HCT116 (cell line): ENCODE results near the gene HSP90AB1. TPM values are rescaled to one million over a fixed set of nuclear protein-coding genes. Genes with fewer than 3 reads are reported as not detected.
A peak's percentile ranks its signal among the peaks of the same experiment; 100 is the strongest.

Experiments
- ATAC-seq: fragments of 200-7000 bp; cut with Tn5 transposase; 2 replicates; pipeline ENCODE4 v1.9.1; 2020; ENCODE audit warnings: mild to moderate bottlenecking, moderate library complexity
- BruUV-seq: library from RNA; stranded (reverse); fragments of 400-500 nt; replicated peaks from 2 replicates; lab custom pipeline; 2021; lab: Mats Ljungman, UMichigan
- CTCF ChIA-PET: fragments of 300-600 bp; sonication (Branson Sonifier 250); formaldehyde crosslinking; loops from one replicate; lab custom pipeline; 2021; ENCODE audit warnings: antibody characterized with exemption; lab: Charles Lee
- POLR2A ChIA-PET: fragments of 300-600, 350-600 bp; sonication (Branson Sonifier 250); formaldehyde crosslinking; loops from one replicate; lab custom pipeline; 2021; ENCODE audit warnings: antibody characterized with exemption; lab: Charles Lee
- RAD21 ChIA-PET, 2 experiments: fragments of 300-600 bp; sonication (Branson Sonifier 250); formaldehyde crosslinking; loops; one replicate each; lab custom pipeline; 2023; ENCODE audit warnings: low total read pairs in 2 of 2; ENCODE audit not compliant: uncharacterized antibody in 2 of 2, unreplicated experiment in 2 of 2, low non-redundant PET in 1 of 2; lab: Charles Lee
- DNase-seq: peaks from one replicate; pipeline ENCODE4 v3.0.0-alpha.2; 2010; ENCODE audit warnings: low read depth, low spot score
- H2AFZ ChIP-seq: fragments of 200-600 bp; shearing (Covaris generic), sonication (generic); 2 replicates; pipeline ENCODE4 v1.6.1; 2017; ENCODE audit warnings: low read depth, mixed run types, mixed read lengths, antibody characterized with exemption, low read length; ENCODE audit not compliant: poor library complexity, severe bottlenecking
- H3K27ac ChIP-seq: 2 replicates; pipeline ENCODE4 v1.5.1; 2012; ENCODE audit warnings: low read depth, low read length
- H3K27me3 ChIP-seq: fragments of 200-600 bp; sonication (generic); 2 replicates; pipeline ENCODE4 v1.6.1; 2016; ENCODE audit warnings: mixed run types, low read length, mixed read lengths; ENCODE audit not compliant: insufficient read depth
- H3K36me3 ChIP-seq, 2 experiments: fragments of 200-500 bp in 1 of 2; fragments of 200-600 bp in 1 of 2; sonication (Bioruptor generic) in 1 of 2; sonication (generic) in 1 of 2; 2 replicates each; pipeline versions ENCODE4 v1.5.1 to v1.6.1; 2014 to 2016; ENCODE audit warnings: low read length in 2 of 2, inconsistent platforms in 1 of 2, mixed read lengths in 1 of 2, mixed run types in 1 of 2; ENCODE audit not compliant: insufficient read depth in 2 of 2, control insufficient read depth in 1 of 2
- H3K4me1 ChIP-seq, 2 experiments: fragments of 200-600 bp in 1 of 2; sonication (generic) in 1 of 2; 2 replicates each; pipeline versions ENCODE4 v1.5.1 to v1.6.1; 2012 to 2017; ENCODE audit warnings: low read length in 2 of 2, inconsistent platforms in 1 of 2, mild to moderate bottlenecking in 1 of 2, mixed read lengths in 1 of 2, mixed run types in 1 of 2, moderate library complexity in 1 of 2; ENCODE audit not compliant: insufficient read depth in 2 of 2, control insufficient read depth in 1 of 2
- H3K4me2 ChIP-seq: fragments of 200-600 bp; sonication (generic); 2 replicates; pipeline ENCODE4 v1.6.1; 2017; ENCODE audit warnings: mixed run types, low read length, mixed read lengths
- H3K4me3 ChIP-seq, 2 experiments: fragments of 200-600 bp in 1 of 2; sonication (generic) in 1 of 2; replicated peaks in 1 of 2; 2 replicates each; pipeline ENCODE4 v1.5.1; 2011 to 2016; ENCODE audit warnings: low read length in 2 of 2, control low read depth in 1 of 2, low read depth in 1 of 2, mild to moderate bottlenecking in 1 of 2, mixed read lengths in 1 of 2, mixed run types in 1 of 2
- H3K79me2 ChIP-seq: fragments of 200-600 bp; sonication (generic); 2 replicates; pipeline ENCODE4 v1.6.1; 2017; ENCODE audit warnings: mild to moderate bottlenecking, mixed run types, low read length, moderate library complexity, mixed read lengths; ENCODE audit not compliant: insufficient read depth
- H3K9ac ChIP-seq: fragments of 200-600 bp; sonication (generic); 2 replicates; pipeline ENCODE4 v1.6.1; 2016; ENCODE audit warnings: low read length, mixed read lengths
- H3K9me2 ChIP-seq: fragments of 200-600 bp; sonication (generic), shearing (Covaris generic); 2 replicates; pipeline ENCODE4 v1.6.1; 2017; ENCODE audit warnings: mixed run types, mild to moderate bottlenecking, moderate library complexity; ENCODE audit not compliant: insufficient read depth
- H3K9me3 ChIP-seq, 2 experiments: fragments of 200-500 bp in 1 of 2; fragments of 200-600 bp in 1 of 2; sonication (Bioruptor generic) in 1 of 2; sonication (generic) in 1 of 2; 2 replicates each; pipeline ENCODE4 v1.6.1; 2014 to 2017; ENCODE audit warnings: low read length in 2 of 2, mixed read lengths in 2 of 2, inconsistent platforms in 1 of 2, low read depth in 1 of 2, mild to moderate bottlenecking in 1 of 2, mixed run types in 1 of 2, moderate library complexity in 1 of 2; ENCODE audit not compliant: control insufficient read depth in 1 of 2, insufficient read depth in 1 of 2
- H4K20me1 ChIP-seq: fragments of 200-600 bp; sonication (generic), shearing (Covaris generic); 2 replicates; pipeline ENCODE4 v1.6.1; 2017; ENCODE audit warnings: mixed run types, mild to moderate bottlenecking, moderate library complexity; ENCODE audit not compliant: insufficient read depth
- CEBPB ChIP-seq: IDR thresholded peaks from 2 replicates; pipeline ENCODE4 v1.6.1; 2012; ENCODE audit warnings: low read depth
- ELF1 ChIP-seq: IDR thresholded peaks from 2 replicates; pipeline ENCODE4 v1.6.1; 2012; ENCODE audit warnings: low read depth, borderline replicate concordance
- FOSL1 ChIP-seq: IDR thresholded peaks from 2 replicates; pipeline ENCODE4 v1.6.1; 2012; ENCODE audit warnings: low read depth
- POLR2A ChIP-seq: IDR thresholded peaks from 2 replicates; pipeline ENCODE4 v1.7.0; 2011; ENCODE audit warnings: borderline replicate concordance; ENCODE audit not compliant: insufficient read depth, insufficient read length; ENCODE audit errors: extremely low read depth
- RAD21 ChIP-seq: IDR thresholded peaks from 2 replicates; pipeline ENCODE4 v1.6.1; 2012; ENCODE audit warnings: low read depth, mild to moderate bottlenecking
- TCF7L2 ChIP-seq: IDR thresholded peaks from 2 replicates; pipeline ENCODE4 v1.7.0; 2011; ENCODE audit warnings: borderline replicate concordance, inconsistent platforms; ENCODE audit not compliant: insufficient read depth, insufficient read length; ENCODE audit errors: extremely low read depth
- intact Hi-C: fragments of 100-400 bp; cut with micrococcal nuclease; formaldehyde crosslinking; loops from 2 replicates; pipeline ENCODE4 v1.10.0; 2022
- total RNA-seq: library from RNA; stranded (reverse); gene quantifications from one replicate; pipeline ENCODE4 v1.2.1, GENCODE V29; 2021; ENCODE audit not compliant: unreplicated experiment
- TF ChIP-seq, protein P1 (sequence below), 3 experiments: fragments of 200-600 bp in 1 of 3; sonication (generic) in 1 of 3; IDR thresholded peaks in 2 of 3; conservative IDR thresholded peaks in 1 of 3; 2 replicates each; pipeline ENCODE4 v1.5.1; 2012 to 2017; ENCODE audit warnings: low read depth in 2 of 3, low read length in 2 of 3, antibody characterized with exemption in 1 of 3, borderline replicate concordance in 1 of 3, control low read depth in 1 of 3, mild to moderate bottlenecking in 1 of 3, mixed read lengths in 1 of 3, mixed run types in 1 of 3, moderate library complexity in 1 of 3; ENCODE audit not compliant: insufficient read depth in 1 of 3

Gene HSP90AB1
- total RNA-seq, 1 experiment from 2014 or later, result 2,554 TPM

DNA sequence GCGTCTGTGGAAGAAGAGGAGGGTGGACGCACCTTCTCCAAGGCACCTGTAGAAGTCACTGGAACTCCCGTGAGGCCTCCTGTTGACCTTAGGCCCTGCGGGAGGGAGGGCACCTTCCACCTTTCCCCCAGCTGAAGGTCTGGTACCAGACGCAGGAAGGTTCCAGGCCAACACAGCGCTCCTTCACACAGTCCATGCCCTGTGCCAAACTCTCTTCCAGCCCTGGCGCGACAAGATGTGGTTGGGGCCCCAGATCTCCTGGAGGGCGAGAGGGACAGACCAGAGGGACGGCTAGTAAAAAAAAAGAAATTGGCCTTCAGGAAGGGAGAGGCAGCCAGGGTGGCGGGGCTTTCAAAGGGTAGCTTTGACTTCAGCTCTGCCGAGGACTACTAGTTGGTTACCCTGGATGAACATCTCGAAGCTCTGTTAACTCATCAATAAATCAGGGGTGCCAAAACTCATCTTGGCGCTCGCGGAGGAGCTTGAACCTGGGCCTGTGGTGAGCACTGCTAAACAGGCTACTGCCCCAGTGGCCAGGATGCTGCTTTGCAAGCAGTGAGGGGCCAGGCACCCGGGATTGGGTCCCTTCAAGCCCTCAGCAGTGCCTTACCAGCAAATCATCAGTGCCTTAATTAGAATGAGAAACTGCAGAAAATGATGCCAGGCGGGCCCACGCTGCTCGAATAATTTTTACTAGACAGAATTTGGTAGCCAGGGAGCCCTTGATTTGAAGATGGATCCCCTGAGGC lies 51.3 kb downstream of the HSP90AB1 start:
- DNase-seq (no peak), ATAC-seq (peak; percentile 27; the same call in 1 of the 2 replicates)
- Histone ChIP-seq H3K36me3 (peaks cover 7 to 23% of the 10 kb centered on the region in 2 experiments), H3K9ac (no peak overlapping the region), H3K9me2 (no peaks in the 10 kb centered on the region), H3K9me3 (no peaks in the 10 kb centered on the region), H3K4me3 (no peak overlapping the region), H3K27me3 (no peaks in the 10 kb centered on the region), H3K4me1 (peaks cover 4 to 9% of the 10 kb centered on the region in 2 experiments; a peak in 3 of 4 replicates), H3K79me2 (no peaks in the 10 kb centered on the region), H3K27ac (no peak overlapping the region), H4K20me1 (no peaks in the 10 kb centered on the region), H2AFZ (no peak overlapping the region), H3K4me2 (no peak overlapping the region)
- intact Hi-C loops, result no loop called here
- ChIA-PET RAD21 (no interaction called here), CTCF (no interaction called here), POLR2A (no interaction called here)
- TF ChIP-seq, protein P1, sequence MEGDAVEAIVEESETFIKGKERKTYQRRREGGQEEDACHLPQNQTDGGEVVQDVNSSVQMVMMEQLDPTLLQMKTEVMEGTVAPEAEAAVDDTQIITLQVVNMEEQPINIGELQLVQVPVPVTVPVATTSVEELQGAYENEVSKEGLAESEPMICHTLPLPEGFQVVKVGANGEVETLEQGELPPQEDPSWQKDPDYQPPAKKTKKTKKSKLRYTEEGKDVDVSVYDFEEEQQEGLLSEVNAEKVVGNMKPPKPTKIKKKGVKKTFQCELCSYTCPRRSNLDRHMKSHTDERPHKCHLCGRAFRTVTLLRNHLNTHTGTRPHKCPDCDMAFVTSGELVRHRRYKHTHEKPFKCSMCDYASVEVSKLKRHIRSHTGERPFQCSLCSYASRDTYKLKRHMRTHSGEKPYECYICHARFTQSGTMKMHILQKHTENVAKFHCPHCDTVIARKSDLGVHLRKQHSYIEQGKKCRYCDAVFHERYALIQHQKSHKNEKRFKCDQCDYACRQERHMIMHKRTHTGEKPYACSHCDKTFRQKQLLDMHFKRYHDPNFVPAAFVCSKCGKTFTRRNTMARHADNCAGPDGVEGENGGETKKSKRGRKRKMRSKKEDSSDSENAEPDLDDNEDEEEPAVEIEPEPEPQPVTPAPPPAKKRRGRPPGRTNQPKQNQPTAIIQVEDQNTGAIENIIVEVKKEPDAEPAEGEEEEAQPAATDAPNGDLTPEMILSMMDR (IDR thresholded peaks at IDR 0.05 in 2 of 3, conservative IDR thresholded peaks at IDR 0.05 in 1 of 3; ENCODE audit: borderline replicate concordance in 1 of 3, insufficient read depth in 1 of 3, low read depth in 2 of 3, low read length in 2 of 3), result no peak
- TF ChIP-seq FOSL1 (no peak), RAD21 (no peak), TCF7L2 (no peak), ELF1 (no peak), CEBPB (no peak), POLR2A (no peak)
- BruUV-seq, result no TSS peak
